Measurements from ENCODE around the gene CABP5. TPM values are rescaled to one million over a fixed set of nuclear protein-coding genes. Genes with fewer than 3 reads are reported as not detected.

The CABP5 gene
- total RNA-seq, 6 experiments from 2014 or later = not detected

DNA sequence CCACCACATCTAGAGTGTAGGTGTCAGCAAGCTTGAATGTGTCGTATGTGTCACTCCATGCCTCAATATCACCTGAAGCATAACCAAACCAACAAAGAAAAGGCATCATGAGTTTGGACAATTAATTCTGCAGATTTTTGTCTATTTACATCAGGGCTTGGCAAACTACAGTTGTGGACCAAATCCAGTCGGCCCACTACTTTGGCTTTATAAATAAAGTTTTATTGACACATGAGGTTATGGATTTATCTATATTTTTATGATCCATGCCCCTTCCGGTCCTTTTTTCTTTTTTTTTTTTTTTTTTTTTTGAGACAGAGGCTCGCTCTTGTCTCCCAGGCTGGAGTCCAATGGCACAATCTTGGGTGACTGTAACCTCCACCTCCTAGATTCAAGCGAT lies 9.2 kb upstream of the CABP5 start:
- 61% methylated on average over 4 of the region's 5 CpGs for WGBS (ENCODE audit: insufficient coverage, low coverage, low lambda C conversion rate, missing lambda C conversion rate)
- no peaks in the 10 kb centered on the region for H3K9me3 ChIP-seq
- ATAC-seq = no peak
- DNase-seq = no peak
- no peaks in the 10 kb centered on the region for H3K4me1 ChIP-seq
- H3K27me3 ChIP-seq = no peaks in the 10 kb centered on the region
- intact Hi-C loops (cut with DNase I) = no loop called here
- H3K36me3 ChIP-seq = no peaks in the 10 kb centered on the region
- H3K4me3 ChIP-seq = no peak overlapping the region
- H3K27ac ChIP-seq = no peak overlapping the region
- TF ChIP-seq POLR2A (IDR thresholded peaks at IDR 0.05) (no peak), CTCF (IDR thresholded peaks at IDR 0.05) (no peak)

GRCh38 chr19:48051335-48052033 lies 7.6 kb upstream of the CABP5 start:
- no peak overlapping the region for H3K4me3 ChIP-seq
- no peaks in the 10 kb centered on the region for H3K36me3 ChIP-seq
- intact Hi-C loops (cut with DNase I) = no loop called here
- WGBS (ENCODE audit: insufficient coverage, low coverage, low lambda C conversion rate, missing lambda C conversion rate) = 58% methylated on average over 6 of the region's 10 CpGs
- TF ChIP-seq CTCF (IDR thresholded peaks at IDR 0.05) = no peak
- no peak for TF ChIP-seq POLR2A (IDR thresholded peaks at IDR 0.05)
- H3K4me1 ChIP-seq = no peaks in the 10 kb centered on the region
- no peaks in the 10 kb centered on the region for H3K9me3 ChIP-seq
- no peaks in the 10 kb centered on the region for H3K27me3 ChIP-seq
- no peak for ATAC-seq
- H3K27ac ChIP-seq = no peak overlapping the region
- DNase-seq = no peak

- H3K36me3 ChIP-seq = no peaks in the 10 kb centered on the region
- intact Hi-C loops (cut with DNase I) = no loop called here
- no peaks in the 10 kb centered on the region for H3K9me3 ChIP-seq
- no peak overlapping the region for H3K4me3 ChIP-seq
- WGBS (ENCODE audit: insufficient coverage, low coverage, low lambda C conversion rate, missing lambda C conversion rate) = 65% methylated on average over 5 of the region's 5 CpGs
- no peak for ATAC-seq
- H3K27ac ChIP-seq = no peak overlapping the region
- H3K4me1 ChIP-seq = no peaks in the 10 kb centered on the region
- no peak for TF ChIP-seq POLR2A (IDR thresholded peaks at IDR 0.05)
- no peak for TF ChIP-seq CTCF (IDR thresholded peaks at IDR 0.05)
- H3K27me3 ChIP-seq = no peaks in the 10 kb centered on the region
- DNase-seq = no peak
Measured at GRCh38 chr19:48044561-48044960, 682 bp upstream of the CABP5 start.

DNA sequence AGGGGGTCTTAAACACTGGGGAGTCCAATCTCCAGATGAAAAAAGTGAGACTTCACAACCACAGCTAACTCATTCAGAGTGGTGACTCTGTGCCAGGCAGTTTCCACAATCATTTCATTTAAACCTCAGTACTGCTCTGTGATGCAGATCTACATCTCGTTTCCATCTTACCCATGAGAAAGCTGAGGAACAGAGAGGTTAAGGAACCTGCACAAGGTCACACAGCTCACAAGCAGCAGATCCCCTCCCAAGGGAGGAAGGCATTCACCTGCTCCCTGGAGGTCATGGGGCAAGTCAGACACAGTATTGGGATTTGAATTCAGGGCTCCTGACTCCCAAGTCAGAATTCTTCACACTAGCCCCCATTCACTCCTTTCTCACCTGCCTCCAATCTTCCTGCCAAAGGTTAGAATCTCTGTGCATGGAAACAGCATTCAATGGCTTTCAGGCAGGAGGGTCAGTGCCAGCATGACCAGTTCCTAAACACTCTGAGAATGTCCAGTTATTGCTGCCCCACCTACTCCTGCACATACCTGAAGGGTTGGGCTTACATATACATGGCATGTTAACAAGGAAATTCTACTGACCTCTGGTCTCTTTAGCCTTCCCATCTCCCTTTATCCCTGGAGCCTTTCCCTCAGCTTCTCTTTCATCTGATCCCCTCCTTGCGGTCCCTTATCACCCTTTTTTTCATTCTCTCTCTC lies 1.9 kb downstream of the CABP5 start:
- Histone ChIP-seq H3K27me3 (no peaks in the 10 kb centered on the region), H3K4me3 (no peak overlapping the region), H3K4me1 (no peaks in the 10 kb centered on the region), H3K27ac (no peak overlapping the region), H3K36me3 (no peaks in the 10 kb centered on the region), H3K9me3 (no peaks in the 10 kb centered on the region)
- no peak for ATAC-seq
- 38% methylated on average over 2 of the region's 2 CpGs for WGBS (ENCODE audit: insufficient coverage, low coverage, low lambda C conversion rate, missing lambda C conversion rate)
- TF ChIP-seq CTCF (IDR thresholded peaks at IDR 0.05) (no peak), POLR2A (IDR thresholded peaks at IDR 0.05) (no peak)
- no peak for DNase-seq
- intact Hi-C loops (cut with DNase I) = no loop called here
